ENCODE results near the gene KAT14.
"Not testable (repeated sequence)": the region's sequence is repeated elsewhere in the genome, so short reads cannot be mapped to it uniquely, and the experiment has no call there.

Gene KAT14

DNA sequence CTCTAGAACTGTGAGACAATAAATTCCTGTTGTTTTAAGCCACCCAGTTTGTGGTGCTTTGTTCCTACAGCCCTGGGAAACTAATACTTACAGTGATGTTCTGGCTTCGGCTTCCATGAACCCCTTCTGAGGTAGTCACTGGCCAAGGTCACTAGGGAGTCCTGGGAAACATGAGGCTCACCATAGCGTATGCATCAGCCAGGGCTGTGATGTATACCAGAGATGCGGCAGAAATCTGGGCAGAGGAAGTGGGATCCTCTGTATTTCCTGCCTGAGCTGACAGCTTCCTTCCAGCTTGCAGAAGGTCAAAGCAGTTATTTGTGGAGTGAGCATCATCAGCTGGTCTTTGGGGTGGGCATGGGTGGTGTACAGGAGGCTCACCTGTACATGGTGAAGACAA, 27.9 kb downstream of the KAT14 start:
- no peak for DNase-seq

DNA sequence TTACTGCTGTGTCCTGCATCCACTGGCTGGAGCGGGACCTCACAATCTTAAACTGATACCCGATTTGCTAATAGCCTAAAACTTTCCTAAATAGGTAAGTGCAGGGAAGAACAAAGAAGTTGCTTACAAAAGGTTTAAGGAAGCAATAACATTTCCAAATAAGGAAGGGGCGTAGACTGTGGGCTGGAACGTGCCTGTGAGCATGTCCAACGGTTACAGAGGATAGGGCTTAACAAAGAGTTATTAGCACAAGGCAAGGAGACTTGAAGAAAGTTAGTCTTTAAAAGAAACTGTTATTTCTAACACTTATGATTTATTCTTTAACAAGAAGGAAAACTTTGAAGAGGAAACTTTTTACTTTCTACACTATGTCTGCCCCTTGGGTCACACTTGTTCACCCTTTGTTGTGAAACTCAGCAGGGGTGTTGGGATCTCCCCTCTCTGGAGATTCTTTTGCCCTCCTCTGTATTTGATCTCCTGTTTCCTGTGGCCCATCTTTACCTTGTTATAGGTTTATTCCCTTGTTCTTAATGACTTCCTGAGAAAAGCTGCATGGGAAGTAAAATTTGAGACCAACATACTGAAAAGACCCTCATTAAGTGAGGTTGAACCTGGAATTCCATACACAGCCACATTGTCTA, 28.7 kb downstream of the KAT14 start:
- DNase-seq: no peak

DNA sequence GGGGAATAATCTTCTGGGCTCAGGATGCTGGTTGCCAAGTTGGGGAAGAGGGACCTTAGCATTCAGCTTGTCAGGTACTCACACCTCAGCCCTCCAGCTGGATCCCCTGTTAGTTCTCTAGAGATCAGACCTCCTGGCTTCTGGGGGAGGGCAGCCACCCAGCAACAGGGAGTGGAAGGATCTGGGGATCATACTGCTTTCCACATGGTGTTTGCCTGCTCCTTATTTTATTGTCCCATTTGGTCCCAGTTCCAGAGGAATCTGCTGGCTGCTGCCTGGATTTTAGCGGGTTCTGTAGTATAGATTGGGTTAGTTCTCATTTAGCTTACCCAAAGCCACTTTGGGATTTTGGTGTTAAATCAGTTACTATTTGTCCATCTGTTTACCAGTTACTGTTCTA, 29.3 kb downstream of the KAT14 start:
- DNase-seq: no peak

DNA sequence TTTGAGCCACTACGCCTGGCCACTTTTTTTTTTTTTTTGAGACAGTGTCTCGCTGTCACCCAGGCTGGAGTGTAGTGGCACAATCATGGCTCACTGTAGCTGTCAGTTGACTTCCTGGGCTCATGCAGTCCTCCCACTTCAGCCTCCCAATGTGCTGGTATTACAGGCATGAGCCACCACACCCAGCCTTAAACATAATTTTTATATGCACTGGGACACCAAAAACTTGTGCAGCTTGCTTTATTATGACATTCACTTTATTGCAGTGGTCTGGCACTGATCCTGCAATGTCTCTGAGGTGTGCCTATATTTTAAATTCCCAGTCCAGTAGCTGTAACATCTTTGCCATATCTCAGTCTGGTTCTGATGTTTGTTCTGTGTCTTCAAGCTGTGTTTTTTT, 34.7 kb downstream of the KAT14 start:
- DNase-seq: no peak

- no peak for DNase-seq
Measured at GRCh38 chr20:18174906-18175683, 37.4 kb downstream of the KAT14 start.

- no peak for DNase-seq
Measured at GRCh38 chr20:18176318-18176785, 38.7 kb downstream of the KAT14 start.

GRCh38 chr20:18180366-18180765, 42.7 kb downstream of the KAT14 start:
- DNase-seq: not testable (repeated sequence)

- DNase-seq: no peak
Measured at GRCh38 chr20:18180815-18181214, 43.2 kb downstream of the KAT14 start.

DNA sequence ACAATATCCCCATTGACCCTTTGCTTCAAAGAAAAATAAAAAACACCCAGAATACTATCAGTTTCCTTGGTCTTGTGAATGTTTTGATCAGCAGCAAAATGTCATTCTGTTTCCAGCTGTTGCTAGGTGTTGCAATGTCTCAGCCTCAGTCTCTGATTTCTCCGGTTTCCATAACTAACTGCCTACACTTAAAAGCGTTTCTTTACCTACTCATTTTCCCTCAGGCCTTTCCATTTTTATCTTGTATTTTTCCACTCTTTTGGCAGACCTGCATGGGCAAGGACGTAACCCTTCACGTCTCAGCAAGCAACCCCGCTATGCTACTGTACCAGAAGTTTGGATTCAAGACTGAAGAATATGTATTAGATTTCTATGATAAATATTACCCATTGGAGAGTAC, 49.4 kb downstream of the KAT14 start:
- DNase-seq: no peak

DNA sequence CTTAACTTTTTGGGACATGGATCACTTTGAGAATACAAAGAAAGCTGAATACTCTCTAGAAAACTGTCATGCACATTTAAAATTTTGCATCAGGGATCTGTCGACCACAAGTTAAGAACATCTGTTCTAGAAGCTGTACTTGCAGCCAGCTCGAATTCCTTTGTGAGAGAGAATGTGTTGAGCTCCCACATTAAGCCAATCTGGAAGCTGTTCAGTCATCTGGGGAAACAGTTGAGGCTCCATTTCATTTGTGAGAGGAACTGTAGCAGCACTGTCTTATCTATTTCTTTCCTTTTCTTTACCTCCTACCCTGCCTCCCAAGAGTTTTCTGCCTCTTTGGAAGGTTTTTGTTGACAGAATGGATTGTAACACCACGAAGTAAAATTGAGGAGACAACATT, 50.8 kb downstream of the KAT14 start:
- no peak for DNase-seq

- no peak for DNase-seq
Measured at GRCh38 chr20:18190338-18191233, 52.9 kb downstream of the KAT14 start.

DNA sequence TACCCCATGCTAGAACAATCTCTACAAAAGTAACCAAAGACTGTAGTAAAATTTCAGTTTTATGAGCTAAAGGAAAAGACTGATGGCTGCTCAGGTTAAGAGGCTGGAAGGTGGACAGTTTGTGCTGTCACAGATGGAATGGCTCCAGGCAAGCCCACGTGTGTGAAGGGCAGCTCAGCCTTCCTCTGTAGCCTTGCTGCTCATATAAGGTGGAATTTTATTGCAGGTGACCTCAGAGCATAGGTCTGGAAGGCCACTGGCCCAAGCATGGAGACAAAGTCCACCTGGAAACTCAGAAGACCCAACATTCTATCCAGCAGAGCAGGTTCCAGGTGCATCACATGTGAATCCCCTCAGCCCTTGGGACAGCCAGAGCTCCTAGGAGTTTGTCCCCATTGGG, 53.6 kb downstream of the KAT14 start:
- DNase-seq: no peak

DNA sequence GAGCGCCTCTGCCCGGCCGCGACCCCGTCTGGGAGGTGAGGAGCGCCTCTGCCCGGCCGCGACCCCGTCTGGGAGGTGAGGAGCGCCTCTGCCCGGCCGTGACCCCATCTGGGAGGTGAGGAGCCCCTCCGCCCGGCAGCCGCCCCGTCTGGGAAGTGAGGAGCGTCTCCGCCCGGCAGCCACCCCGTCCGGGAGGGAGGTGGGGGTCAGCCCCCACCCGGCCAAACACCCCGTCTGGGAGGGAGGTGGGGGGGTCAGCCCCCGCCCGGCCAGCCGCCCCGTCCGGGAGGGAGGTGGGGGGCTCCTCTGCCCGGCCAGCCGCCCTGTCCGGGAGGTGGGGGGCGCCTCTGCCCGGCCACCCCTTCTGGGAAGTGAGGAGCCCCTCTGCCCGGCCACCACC, 56.8 kb downstream of the KAT14 start:
- not testable (repeated sequence) for DNase-seq

DNA sequence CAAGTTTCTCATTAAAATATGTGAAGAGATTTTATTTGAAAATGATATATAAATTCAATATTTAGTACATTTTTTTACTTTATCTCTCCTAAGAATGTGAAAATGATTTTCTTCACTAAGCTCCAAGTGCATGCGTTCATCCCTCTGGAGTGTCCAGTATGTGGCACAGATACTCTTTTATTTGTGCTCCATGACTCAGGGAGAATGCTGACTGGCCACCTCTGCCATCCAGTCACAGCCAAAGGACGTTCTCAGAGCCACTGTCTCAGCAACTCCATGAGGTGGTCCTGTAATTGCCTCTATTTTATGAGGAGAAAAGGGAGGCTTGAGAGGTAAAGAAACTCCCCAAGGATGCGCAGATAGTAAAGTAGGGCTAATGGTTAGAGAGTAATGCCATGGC, 58.3 kb downstream of the KAT14 start:
- no peak for DNase-seq

- no peak for DNase-seq
Measured at GRCh38 chr20:18197382-18198070, 59.9 kb downstream of the KAT14 start.

DNA sequence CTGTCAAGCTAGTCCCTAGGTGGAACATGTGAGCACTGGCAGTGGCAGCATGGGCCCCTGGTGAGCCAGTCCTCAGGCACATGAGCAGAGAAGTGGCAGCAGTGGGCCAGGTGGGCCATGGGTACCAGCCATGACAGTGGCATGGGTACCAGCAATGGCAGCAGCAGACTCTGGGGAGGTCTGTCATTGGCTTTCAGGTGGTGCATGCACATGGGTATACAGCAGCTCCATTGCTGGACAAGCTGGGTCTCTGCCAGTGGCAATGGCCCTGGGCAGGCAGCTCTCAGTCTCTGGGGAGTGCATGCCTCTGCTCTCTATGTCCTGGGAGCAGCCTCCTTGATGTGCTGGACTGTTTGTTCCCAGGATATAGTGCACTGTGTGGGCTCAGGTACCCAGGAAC, 65.3 kb downstream of the KAT14 start:
- DNase-seq: no peak

GRCh38 chr20:18203700-18204099, 66.0 kb downstream of the KAT14 start:
- DNase-seq: not testable (repeated sequence)

- no peak for DNase-seq
Measured at GRCh38 chr20:18213002-18213401, 75.3 kb downstream of the KAT14 start.

GRCh38 chr20:18215566-18215965, 77.9 kb downstream of the KAT14 start:
- no peak for DNase-seq

GRCh38 chr20:18218280-18218679, 80.6 kb downstream of the KAT14 start:
- no peak for DNase-seq

- DNase-seq: no peak
Measured at GRCh38 chr20:18223409-18223808, 85.7 kb downstream of the KAT14 start.

DNA sequence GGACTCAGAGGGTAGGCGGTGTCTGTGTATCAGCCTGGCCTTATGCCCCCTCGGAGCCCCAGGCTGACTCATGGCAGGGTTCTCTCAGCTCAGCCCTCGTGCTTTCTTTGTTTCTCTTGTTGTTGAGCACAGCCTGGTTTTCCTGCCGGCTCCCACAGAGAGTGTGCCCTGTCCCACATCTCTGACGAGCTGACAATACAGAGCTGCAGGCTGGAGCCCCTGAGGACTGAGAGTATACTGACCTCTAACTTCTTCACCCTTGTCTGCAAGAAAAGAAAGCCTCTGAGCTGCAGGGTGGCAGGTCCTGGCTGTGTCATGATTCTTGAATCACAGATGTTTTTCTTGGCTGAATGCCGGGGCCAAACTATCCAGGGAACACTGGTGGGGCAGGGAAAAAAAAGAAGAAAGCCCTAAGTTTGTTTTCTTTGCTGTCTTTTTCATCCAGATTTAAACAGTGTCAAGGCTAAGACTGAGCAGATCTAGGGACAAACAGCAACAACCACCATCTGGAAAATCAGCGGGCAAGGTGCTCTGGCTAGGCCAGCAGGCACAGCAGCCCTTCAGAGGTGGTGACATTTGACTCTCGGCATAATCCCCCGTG, 87.4 kb downstream of the KAT14 start:
- no peak for DNase-seq

DNA sequence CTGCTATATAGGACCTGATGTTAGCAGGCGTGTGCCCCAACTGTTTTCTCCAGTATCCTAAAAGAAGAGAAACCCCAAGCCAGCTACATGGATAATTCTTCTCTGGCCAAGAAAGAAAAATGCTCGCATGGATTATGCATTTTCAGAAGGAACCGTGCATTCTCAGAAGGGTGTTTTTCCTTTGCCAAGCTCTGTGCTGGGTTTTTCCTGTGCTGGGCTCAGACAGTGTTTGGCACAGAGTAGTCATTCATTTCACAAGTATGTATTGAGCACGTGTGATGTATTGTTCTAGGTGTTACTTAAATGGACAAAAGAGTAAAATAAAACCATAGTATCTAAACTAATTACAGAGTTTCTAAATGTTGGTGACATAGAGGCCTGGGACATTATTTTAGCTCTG, 88.0 kb downstream of the KAT14 start:
- no peak for DNase-seq
